ENCODE data around the gene TTLL5. TPM values are rescaled to one million over a fixed set of nuclear protein-coding genes. Genes with fewer than 3 reads are reported as not detected.
A peak's percentile ranks its signal among the peaks of the same experiment; 100 is the strongest.

TTLL5 gene
- total and polyA plus RNA-seq, 2 of the 13 experiments (the other 11 are each of a cell fraction or from before 2014, with no cell fraction given): 11.8 to 18.8 TPM

GRCh38 chr14:75711796-75712211 is 50.8 kb downstream of the TTLL5 start (continued):
- no peak for TF ChIP-seq CREM (IDR thresholded peaks at IDR 0.05)
- TF ChIP-seq CREM (CRISPR knock-in tag; IDR thresholded peaks at IDR 0.05): no peak
- TF ChIP-seq SALL2 (CRISPR knock-in tag; IDR thresholded peaks at IDR 0.05): no peak
- no peak for TF ChIP-seq MEIS2 (CRISPR knock-in tag; IDR thresholded peaks at IDR 0.05)
- no peak for TF ChIP-seq REL (CRISPR knock-in tag; conservative IDR thresholded peaks at IDR 0.05)
- TF ChIP-seq FOXK2 (IDR thresholded peaks at IDR 0.05): peak; percentile 61; the same call in 1 of the 2 replicates
- no peak for TF ChIP-seq ZNF317 (CRISPR knock-in tag; IDR thresholded peaks at IDR 0.05)
- TF ChIP-seq ZNF570 (CRISPR knock-in tag; IDR thresholded peaks at IDR 0.05; ENCODE audit: borderline replicate concordance): no peak
- TF ChIP-seq NFE2L1 (CRISPR knock-in tag; IDR thresholded peaks at IDR 0.05; ENCODE audit: borderline replicate concordance): no peak
- TF ChIP-seq ZNF777 (CRISPR knock-in tag; IDR thresholded peaks at IDR 0.05): no peak; the same call in 1 of the 2 replicates
- TF ChIP-seq PCBP2 (optimal IDR thresholded peaks at IDR 0.05; ENCODE audit: low read depth, low read length, poor library complexity, severe bottlenecking): no peak
- TF ChIP-seq MAFF (IDR thresholded peaks at IDR 0.05; ENCODE audit: low read depth, low read length): peak; percentile 61
- TF ChIP-seq ZMYM4 (CRISPR knock-in tag; IDR thresholded peaks at IDR 0.05): no peak
- peak; percentile 66; the same call in 1 of the 2 replicates for TF ChIP-seq CEBPG (CRISPR knock-in tag; IDR thresholded peaks at IDR 0.05)
- TF ChIP-seq ATRX (CRISPR knock-in tag; IDR thresholded peaks at IDR 0.05; ENCODE audit: borderline replicate concordance): no peak
- no peak for TF ChIP-seq SP4 (CRISPR knock-in tag; IDR thresholded peaks at IDR 0.05)
- TF ChIP-seq SOX5 (CRISPR knock-in tag; IDR thresholded peaks at IDR 0.05; ENCODE audit: borderline replicate concordance): peak; percentile 61; the same call in 1 of the 2 replicates
- no peak for TF ChIP-seq ZNF205 (CRISPR knock-in tag; IDR thresholded peaks at IDR 0.05)
- TF ChIP-seq MAF1 (CRISPR knock-in tag; IDR thresholded peaks at IDR 0.05; ENCODE audit: borderline replicate concordance): no peak
- 0 out of 2 replicates have a peak, but pooled peaks have one; percentile 35 for TF ChIP-seq NAIF1 (CRISPR knock-in tag; IDR thresholded peaks at IDR 0.05; ENCODE audit: borderline replicate concordance)
- TF ChIP-seq CBFB (CRISPR knock-in tag; IDR thresholded peaks at IDR 0.05): peak; percentile 99
- no peak for TF ChIP-seq HNF1B (CRISPR knock-in tag; IDR thresholded peaks at IDR 0.05)
- no peak for TF ChIP-seq ZNF251 (CRISPR knock-in tag; IDR thresholded peaks at IDR 0.05)
- no peak for TF ChIP-seq TRAFD1 (CRISPR knock-in tag; IDR thresholded peaks at IDR 0.05; ENCODE audit: borderline replicate concordance)
- TF ChIP-seq ELF4 (CRISPR knock-in tag; IDR thresholded peaks at IDR 0.05; ENCODE audit: borderline replicate concordance): no peak
- peak; percentile 95 for TF ChIP-seq TEAD3 (CRISPR knock-in tag; optimal IDR thresholded peaks at IDR 0.05; ENCODE audit: borderline replicate concordance)
- no peak for TF ChIP-seq ZNF652 (CRISPR knock-in tag; IDR thresholded peaks at IDR 0.05; ENCODE audit: borderline replicate concordance, low read depth)
- peak; percentile 18; the same call in 1 of the 2 replicates for TF ChIP-seq RFX3 (CRISPR knock-in tag; IDR thresholded peaks at IDR 0.05)
- TF ChIP-seq SPEN (CRISPR knock-in tag; IDR thresholded peaks at IDR 0.05; ENCODE audit: low read depth): no peak
- TF ChIP-seq NCOA1 (CRISPR knock-in tag; IDR thresholded peaks at IDR 0.05): no peak
- no peak for TF ChIP-seq DMAP1 (CRISPR knock-in tag; IDR thresholded peaks at IDR 0.05)
- no peak for TF ChIP-seq KMT2B (CRISPR knock-in tag; IDR thresholded peaks at IDR 0.05)
